IPS-18a (cell line): ENCODE results near the gene DUS2.
"Not testable (repeated sequence)": the region's sequence is repeated elsewhere in the genome, so short reads cannot be mapped to it uniquely, and the experiment has no call there.

Source experiments
- H3K27ac ChIP-seq: one replicate; pipeline ENCODE4 v1.5.1; 2013; ENCODE audit warnings: low read length
- H3K27me3 ChIP-seq: one replicate; pipeline ENCODE4 v1.6.1; 2013; ENCODE audit warnings: mild to moderate bottlenecking, low read length; ENCODE audit not compliant: control insufficient read depth, insufficient read depth
- H3K36me3 ChIP-seq: one replicate; pipeline ENCODE4 v1.6.1; 2013; ENCODE audit warnings: low read depth, low read length; ENCODE audit not compliant: control insufficient read depth
- H3K4me1 ChIP-seq: one replicate; pipeline ENCODE4 v1.6.1; 2013; ENCODE audit warnings: low read depth, low read length; ENCODE audit not compliant: control insufficient read depth
- H3K4me3 ChIP-seq: one replicate; pipeline ENCODE4 v1.5.1; 2013; ENCODE audit warnings: low read length
- H3K9ac ChIP-seq: one replicate; pipeline ENCODE4 v1.6.1; 2013; ENCODE audit warnings: mild to moderate bottlenecking, low read length, moderate library complexity
- H3K9me3 ChIP-seq: one replicate; pipeline ENCODE4 v1.6.1; 2013; ENCODE audit warnings: low read depth, low read length; ENCODE audit not compliant: control insufficient read depth

DUS2 gene

DNA sequence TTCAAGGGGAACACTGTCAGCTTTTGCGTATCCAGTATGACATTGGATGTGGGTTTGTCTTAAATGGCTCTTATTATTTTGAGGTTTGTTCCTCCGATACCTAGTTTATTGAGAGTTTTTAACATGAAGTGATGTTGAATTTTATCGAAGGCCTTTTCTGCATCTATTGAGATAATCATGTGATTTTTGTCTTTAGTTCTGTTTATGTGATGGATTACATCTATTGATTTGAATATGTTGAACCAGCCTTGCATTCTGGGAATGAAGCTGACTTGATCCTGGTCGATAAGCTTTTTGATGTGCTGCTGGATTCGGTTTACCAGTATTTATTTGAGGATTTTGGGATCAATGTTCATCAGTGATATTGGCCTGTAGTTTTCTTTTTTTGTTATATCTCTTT, 86.1 kb downstream of the DUS2 start:
- H3K4me1 ChIP-seq: not testable (repeated sequence)

GRCh38 chr16:68110611-68111010, 87.5 kb downstream of the DUS2 start:
- H3K4me3 ChIP-seq: not testable (repeated sequence)

More for the DNA sequence above, 86.1 kb downstream of the DUS2 start:
- not testable (repeated sequence) for H3K9me3 ChIP-seq, H3K27ac ChIP-seq, H3K4me3 ChIP-seq, H3K36me3 ChIP-seq, H3K27me3 ChIP-seq, H3K9ac ChIP-seq

DNA sequence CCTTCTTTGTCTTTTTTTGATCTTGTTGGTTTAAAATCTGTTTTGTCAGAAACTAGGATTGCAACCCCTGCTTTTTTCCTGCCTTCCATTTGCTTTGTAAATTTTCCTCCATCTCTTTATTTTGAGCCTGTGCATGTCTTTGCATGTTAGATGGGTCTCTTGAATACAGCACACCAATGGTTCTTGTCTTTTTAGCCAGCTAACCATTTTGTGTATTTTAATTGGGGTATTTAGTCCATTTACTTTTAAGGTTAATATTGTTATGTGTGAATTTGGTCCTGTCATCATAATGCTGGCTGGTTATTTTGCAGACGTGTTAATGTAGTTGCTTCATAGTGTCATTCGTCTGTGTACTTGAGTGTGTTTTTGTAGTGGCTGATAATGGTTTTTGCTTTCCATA, 88.3 kb downstream of the DUS2 start:
- Histone ChIP-seq H3K9me3 (no peaks in the 10 kb centered on the region), H3K4me3 (no peak overlapping the region)

More at GRCh38 chr16:68110611-68111010, 87.5 kb downstream of the DUS2 start:
- not testable (repeated sequence) for H3K9ac ChIP-seq, H3K9me3 ChIP-seq, H3K36me3 ChIP-seq, H3K4me1 ChIP-seq, H3K27me3 ChIP-seq, H3K27ac ChIP-seq

DNA sequence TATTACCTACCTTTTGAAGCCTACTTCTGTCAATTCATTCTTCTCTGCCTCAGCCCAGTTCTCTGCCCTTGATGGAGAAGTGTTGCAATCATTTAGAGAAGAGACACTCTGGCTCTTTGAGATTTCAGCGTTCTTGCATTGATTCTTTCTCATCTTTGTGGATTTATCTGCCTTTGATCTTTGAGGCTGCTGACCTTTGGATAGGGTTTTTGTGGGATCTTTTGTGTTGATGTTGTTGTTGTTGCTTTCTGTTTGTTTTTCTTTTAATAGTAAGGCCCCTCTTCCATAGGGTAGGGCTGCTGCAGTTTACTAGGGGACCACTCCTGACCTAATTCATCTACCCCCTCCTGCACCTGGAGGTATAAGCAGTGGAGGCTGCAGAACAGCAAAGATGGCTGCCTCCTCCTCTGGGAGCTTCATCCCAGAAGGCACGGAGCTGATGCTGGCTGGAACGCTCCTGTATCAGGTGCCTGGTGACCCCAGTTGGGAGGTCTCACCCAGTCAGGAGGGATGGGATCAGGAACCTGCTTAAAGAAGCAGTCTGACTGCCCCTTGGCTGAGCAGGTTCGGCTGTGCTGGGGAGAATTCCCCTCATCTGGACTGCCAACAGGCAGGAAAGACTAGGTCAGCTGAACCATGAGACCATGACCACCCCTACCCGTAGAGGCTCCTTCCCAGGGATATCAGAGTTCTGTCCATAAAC, 90.1 kb downstream of the DUS2 start:
- no peak overlapping the region for H3K9ac ChIP-seq
- no peaks in the 10 kb centered on the region for H3K36me3 ChIP-seq
- no peaks in the 10 kb centered on the region for H3K4me1 ChIP-seq

More for the DNA sequence above, 88.3 kb downstream of the DUS2 start:
- no peak overlapping the region for H3K9ac ChIP-seq
- no peaks in the 10 kb centered on the region for H3K27me3 ChIP-seq
- H3K36me3 ChIP-seq: no peaks in the 10 kb centered on the region
- H3K27ac ChIP-seq: no peak overlapping the region
- no peaks in the 10 kb centered on the region for H3K4me1 ChIP-seq

GRCh38 chr16:68113765-68114240, 90.7 kb downstream of the DUS2 start:
- Histone ChIP-seq H3K36me3 (no peaks in the 10 kb centered on the region), H3K27me3 (no peaks in the 10 kb centered on the region), H3K4me1 (no peaks in the 10 kb centered on the region), H3K27ac (no peak overlapping the region), H3K4me3 (no peak overlapping the region), H3K9me3 (no peaks in the 10 kb centered on the region), H3K9ac (no peak overlapping the region)

More for the DNA sequence above, 90.1 kb downstream of the DUS2 start:
- Histone ChIP-seq H3K27me3 (no peaks in the 10 kb centered on the region), H3K9me3 (no peaks in the 10 kb centered on the region), H3K27ac (no peak overlapping the region), H3K4me3 (no peak overlapping the region)

- not testable (repeated sequence) for H3K4me3 ChIP-seq, H3K27me3 ChIP-seq, H3K9me3 ChIP-seq, H3K9ac ChIP-seq, H3K4me1 ChIP-seq, H3K27ac ChIP-seq, H3K36me3 ChIP-seq
Measured at GRCh38 chr16:68114939-68115338, 91.9 kb downstream of the DUS2 start.

GRCh38 chr16:68115851-68116250, 92.8 kb downstream of the DUS2 start:
- no peaks in the 10 kb centered on the region for H3K4me1 ChIP-seq

GRCh38 chr16:68116256-68116867, 93.3 kb downstream of the DUS2 start:
- no peaks in the 10 kb centered on the region for H3K36me3 ChIP-seq
- H3K9me3 ChIP-seq: no peaks in the 10 kb centered on the region
- no peak overlapping the region for H3K27ac ChIP-seq
- no peak overlapping the region for H3K9ac ChIP-seq
- H3K27me3 ChIP-seq: no peaks in the 10 kb centered on the region
- no peak overlapping the region for H3K4me3 ChIP-seq
- no peaks in the 10 kb centered on the region for H3K4me1 ChIP-seq

More at GRCh38 chr16:68115851-68116250, 92.8 kb downstream of the DUS2 start:
- Histone ChIP-seq H3K9ac (no peak overlapping the region), H3K27me3 (no peaks in the 10 kb centered on the region), H3K36me3 (no peaks in the 10 kb centered on the region), H3K9me3 (no peaks in the 10 kb centered on the region), H3K27ac (no peak overlapping the region), H3K4me3 (no peak overlapping the region)

- no peaks in the 10 kb centered on the region for H3K36me3 ChIP-seq
- H3K9ac ChIP-seq: no peak overlapping the region
- no peaks in the 10 kb centered on the region for H3K4me1 ChIP-seq
- no peaks in the 10 kb centered on the region for H3K9me3 ChIP-seq
- H3K4me3 ChIP-seq: no peak overlapping the region
- H3K27ac ChIP-seq: no peak overlapping the region
- no peaks in the 10 kb centered on the region for H3K27me3 ChIP-seq
Measured at GRCh38 chr16:68117884-68118283, 94.8 kb downstream of the DUS2 start.

DNA sequence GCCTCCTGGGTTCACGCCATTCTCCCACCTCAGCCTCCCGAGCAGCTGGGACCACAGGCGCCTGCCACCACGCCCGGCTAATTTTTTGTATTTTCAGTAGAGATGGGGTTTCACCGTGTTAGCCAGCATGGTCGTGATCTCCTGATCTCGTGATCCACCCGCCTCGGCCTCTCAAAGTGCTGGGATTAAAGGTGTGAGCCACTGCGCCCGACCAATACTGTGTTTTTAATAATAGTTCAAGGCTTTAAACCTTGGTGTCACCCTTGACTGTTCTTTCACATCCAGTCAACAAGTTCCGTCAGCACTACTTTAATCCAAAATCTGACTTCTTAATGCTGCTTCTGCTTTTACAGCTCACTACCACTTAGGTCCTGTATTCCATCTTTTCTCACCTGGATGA, 95.9 kb downstream of the DUS2 start:
- not testable (repeated sequence) for H3K9ac ChIP-seq, H3K4me1 ChIP-seq, H3K36me3 ChIP-seq, H3K4me3 ChIP-seq, H3K27me3 ChIP-seq, H3K27ac ChIP-seq, H3K9me3 ChIP-seq

GRCh38 chr16:68120496-68120895, 97.4 kb downstream of the DUS2 start:
- not testable (repeated sequence) for H3K9ac ChIP-seq, H3K27ac ChIP-seq, H3K4me1 ChIP-seq, H3K27me3 ChIP-seq, H3K36me3 ChIP-seq, H3K4me3 ChIP-seq, H3K9me3 ChIP-seq

DNA sequence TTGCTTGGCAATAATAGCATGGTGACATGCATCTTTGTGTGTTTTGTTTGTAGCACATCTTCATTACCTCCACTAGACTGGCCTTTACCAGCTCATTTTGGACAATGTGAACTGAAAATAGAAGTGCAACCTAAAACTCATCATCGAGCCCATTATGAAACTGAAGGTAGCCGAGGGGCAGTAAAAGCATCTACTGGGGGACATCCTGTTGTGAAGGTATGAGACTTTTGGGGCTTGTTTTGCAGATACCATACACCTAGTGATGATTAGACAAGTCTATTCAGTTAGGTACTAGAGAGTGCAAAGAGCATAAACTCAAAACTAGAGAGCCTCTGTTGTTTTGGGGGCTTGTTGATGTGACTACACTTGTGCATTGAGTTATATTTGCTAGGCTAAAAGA, 103.3 kb downstream of the DUS2 start:
- H3K4me1 ChIP-seq: no peaks in the 10 kb centered on the region
- no peak overlapping the region for H3K27ac ChIP-seq
- no peaks in the 10 kb centered on the region for H3K36me3 ChIP-seq
- H3K4me3 ChIP-seq: no peak overlapping the region
- H3K9ac ChIP-seq: no peak overlapping the region
- no peaks in the 10 kb centered on the region for H3K9me3 ChIP-seq
- H3K27me3 ChIP-seq: no peaks in the 10 kb centered on the region
